Measurements from ENCODE around the gene ACSM2B.
"Not testable (repeated sequence)": the region's sequence is repeated elsewhere in the genome, so short reads cannot be mapped to it uniquely, and the experiment has no call there.

ACSM2B gene

GRCh38 chr16:20576145-20576544, at the start of gene ACSM2B:
TSS of gene ACSM2B (minus strand) at chr16:20576367. CDS start at chr16:20564845, 11,522 bp downstream.
- DNase-seq: not testable (repeated sequence)

- no peak for DNase-seq
Observed at GRCh38 chr16:20624882-20625807, 49.0 kb upstream of the ACSM2B start.

GRCh38 chr16:20624205-20624604, 48.0 kb upstream of the ACSM2B start:
- no peak for DNase-seq

- no peak for DNase-seq
Observed at GRCh38 chr16:20622498-20622870, 46.3 kb upstream of the ACSM2B start.

GRCh38 chr16:20621406-20621805, 45.2 kb upstream of the ACSM2B start:
- DNase-seq: no peak

- no peak for DNase-seq
Observed at GRCh38 chr16:20620770-20621169, 44.6 kb upstream of the ACSM2B start.

GRCh38 chr16:20620003-20620402, 43.8 kb upstream of the ACSM2B start:
- DNase-seq: no peak

- no peak for DNase-seq
Observed at GRCh38 chr16:20617271-20617670, 41.1 kb upstream of the ACSM2B start.

- DNase-seq: no peak
Observed at GRCh38 chr16:20614186-20615141, 38.3 kb upstream of the ACSM2B start.

- DNase-seq: no peak
Observed at GRCh38 chr16:20613481-20614185, 37.5 kb upstream of the ACSM2B start.

GRCh38 chr16:20612551-20613480, 36.6 kb upstream of the ACSM2B start:
- no peak for DNase-seq

GRCh38 chr16:20611975-20612481, 35.9 kb upstream of the ACSM2B start:
- DNase-seq: no peak

GRCh38 chr16:20611350-20611902, 35.3 kb upstream of the ACSM2B start:
- no peak for DNase-seq

- no peak for DNase-seq
Observed at GRCh38 chr16:20610892-20611349, 34.8 kb upstream of the ACSM2B start.

- DNase-seq: no peak
Observed at GRCh38 chr16:20610211-20610891, 34.2 kb upstream of the ACSM2B start.

- DNase-seq: not testable (repeated sequence)
Observed at GRCh38 chr16:20602205-20602604, 26.0 kb upstream of the ACSM2B start.

GRCh38 chr16:20599475-20599874, 23.3 kb upstream of the ACSM2B start:
- DNase-seq: not testable (repeated sequence)

GRCh38 chr16:20598832-20599469, 22.8 kb upstream of the ACSM2B start:
- no peak for DNase-seq

GRCh38 chr16:20595694-20596093, 19.5 kb upstream of the ACSM2B start:
- DNase-seq: not testable (repeated sequence)

- DNase-seq: not testable (repeated sequence)
Observed at GRCh38 chr16:20595068-20595467, 18.9 kb upstream of the ACSM2B start.

Measured in CD4-positive, alpha-beta T cell treated with Interleukin-10 for 1 hour (primary cell).